Suprapubic skin (tissue), 4 donors: ENCODE data around the gene NKX2-3. TPM values are rescaled to one million over a fixed set of nuclear protein-coding genes. Genes with fewer than 3 reads are reported as not detected.

ENCODE experiments used
- DNase-seq, 2 donors: peaks; one replicate each; pipeline ENCODE4 v3.0.0-alpha.2; 2019; ENCODE audit warnings: low spot score in 2 of 2
- H3K27ac ChIP-seq: fragments of 200-600 bp; sonication (generic); one replicate; pipeline ENCODE4 v1.5.1; 2019
- H3K27me3 ChIP-seq: fragments of 200-600 bp; sonication (generic); one replicate; pipeline ENCODE4 v1.5.1; 2019
- H3K36me3 ChIP-seq: fragments of 200-600 bp; sonication (generic); one replicate; pipeline ENCODE4 v1.5.1; 2019
- H3K4me1 ChIP-seq: fragments of 200-600 bp; sonication (generic); one replicate; pipeline ENCODE4 v1.5.1; 2019
- H3K4me3 ChIP-seq: fragments of 200-600 bp; sonication (generic); one replicate; pipeline ENCODE4 v1.5.1; 2019; ENCODE audit warnings: mild to moderate bottlenecking
- H3K9me3 ChIP-seq: fragments of 200-600 bp; sonication (generic); one replicate; pipeline ENCODE4 v1.5.1; 2019
- CTCF ChIP-seq, 2 donors: fragments of 200-600 bp in 1 of 2; fragments of 450-650 bp in 1 of 2; sonication (generic) in 1 of 2; IDR thresholded peaks; one replicate each; pipeline ENCODE4 v1.5.1; 2016 to 2019; ENCODE audit warnings: antibody characterized with exemption in 2 of 2, mild to moderate bottlenecking in 1 of 2, moderate library complexity in 1 of 2
- EP300 ChIP-seq: sonication (generic); formaldehyde crosslinking; IDR thresholded peaks from one replicate; pipeline ENCODE4 v1.6.1; 2017; ENCODE audit warnings: antibody characterized with exemption
- POLR2A ChIP-seq, 2 donors: fragments of 450-650 bp; IDR thresholded peaks; one replicate each; pipeline ENCODE4 v1.6.1; 2017; ENCODE audit warnings: antibody characterized with exemption in 2 of 2, mild to moderate bottlenecking in 2 of 2, moderate library complexity in 2 of 2
- POLR2AphosphoS5 ChIP-seq, 3 donors: sonication (generic); formaldehyde crosslinking; IDR thresholded peaks; one replicate each; pipeline ENCODE4 v1.6.1; 2017; ENCODE audit warnings: antibody characterized with exemption in 3 of 3
- WGBS: methylation state at CpG from one replicate; pipeline ENCODE4 v1.1.5; 2018; 5-methylcytosine and 5-hydroxymethylcytosine counted together
- total RNA-seq, 4 donors: library from RNA; depleted of rRNA; stranded (reverse); fragments of >200 nt; gene quantifications; one replicate each; pipeline ENCODE4 v1.1.0, GENCODE V29; 2016

The NKX2-3 gene
- total RNA-seq, 4 donors from 2014 or later = not detected

- Histone ChIP-seq H3K4me3 (no peak overlapping the region), H3K4me1 (no peaks in the 10 kb centered on the region), H3K9me3 (no peaks in the 10 kb centered on the region), H3K27me3 (peaks cover 12% of the 10 kb centered on the region), H3K36me3 (no peaks in the 10 kb centered on the region), H3K27ac (no peak overlapping the region)
- WGBS = 62% methylated on average over 3 of the region's 3 CpGs
- TF ChIP-seq POLR2AphosphoS5 (IDR thresholded peaks at IDR 0.05) (no peak), CTCF (IDR thresholded peaks at IDR 0.05) (no peak), EP300 (no peak), POLR2A (IDR thresholded peaks at IDR 0.05) (no peak)
- no peak for DNase-seq
Measured at GRCh38 chr10:99564361-99564760, 31.6 kb downstream of the NKX2-3 start.

GRCh38 chr10:99565166-99565565 lies 32.4 kb downstream of the NKX2-3 start:
- Histone ChIP-seq H3K4me1 (no peaks in the 10 kb centered on the region), H3K36me3 (no peaks in the 10 kb centered on the region), H3K4me3 (no peak overlapping the region), H3K9me3 (no peaks in the 10 kb centered on the region), H3K27me3 (peaks cover 8% of the 10 kb centered on the region), H3K27ac (no peak overlapping the region)
- TF ChIP-seq POLR2AphosphoS5 (IDR thresholded peaks at IDR 0.05) (no peak), CTCF (IDR thresholded peaks at IDR 0.05) (no peak), POLR2A (IDR thresholded peaks at IDR 0.05) (no peak), EP300 (no peak)
- 86% methylated on average over 4 of the region's 4 CpGs for WGBS
- DNase-seq = no peak

GRCh38 chr10:99569253-99569939 lies 36.7 kb downstream of the NKX2-3 start:
- 71% methylated on average over 11 of the region's 11 CpGs for WGBS
- no peaks in the 10 kb centered on the region for H3K4me1 ChIP-seq
- TF ChIP-seq EP300 = no peak
- TF ChIP-seq POLR2A (IDR thresholded peaks at IDR 0.05) = no peak
- no peak for TF ChIP-seq CTCF (IDR thresholded peaks at IDR 0.05)
- TF ChIP-seq POLR2AphosphoS5 (IDR thresholded peaks at IDR 0.05) = no peak
- H3K36me3 ChIP-seq = no peaks in the 10 kb centered on the region
- no peak for DNase-seq
- H3K4me3 ChIP-seq = no peak overlapping the region
- no peak overlapping the region for H3K27ac ChIP-seq
- peaks cover 18% of the 10 kb centered on the region for H3K27me3 ChIP-seq
- no peaks in the 10 kb centered on the region for H3K9me3 ChIP-seq

- Histone ChIP-seq H3K4me1 (no peaks in the 10 kb centered on the region), H3K36me3 (no peaks in the 10 kb centered on the region), H3K27me3 (peaks cover 18% of the 10 kb centered on the region), H3K27ac (no peak overlapping the region), H3K4me3 (no peak overlapping the region), H3K9me3 (no peaks in the 10 kb centered on the region)
- no peak for DNase-seq
- TF ChIP-seq POLR2A (IDR thresholded peaks at IDR 0.05) (no peak), CTCF (IDR thresholded peaks at IDR 0.05) (no peak), POLR2AphosphoS5 (IDR thresholded peaks at IDR 0.05) (no peak), EP300 (no peak)
Measured at GRCh38 chr10:99569961-99570360, 37.2 kb downstream of the NKX2-3 start.

- Histone ChIP-seq H3K9me3 (no peaks in the 10 kb centered on the region), H3K4me3 (no peak overlapping the region), H3K36me3 (no peaks in the 10 kb centered on the region), H3K27ac (no peak overlapping the region), H3K27me3 (peaks cover 16% of the 10 kb centered on the region), H3K4me1 (no peaks in the 10 kb centered on the region)
- DNase-seq = no peak
- TF ChIP-seq POLR2AphosphoS5 (IDR thresholded peaks at IDR 0.05) (no peak), POLR2A (IDR thresholded peaks at IDR 0.05) (no peak), CTCF (IDR thresholded peaks at IDR 0.05) (no peak), EP300 (no peak)
- WGBS = 81% methylated on average over 1 of the region's 1 CpG
Measured at GRCh38 chr10:99571816-99572215, 39.1 kb downstream of the NKX2-3 start.
